PFSK-1 (cell line): ENCODE results near the gene MPDZ.

Experiments used
- FOXP2 ChIP-seq: optimal IDR thresholded peaks from 2 replicates; pipeline ENCODE3; 2011; ENCODE audit warnings: borderline replicate concordance, control low read depth, inconsistent platforms; ENCODE audit not compliant: insufficient read depth; ENCODE audit errors: extremely low read length, extremely low read depth
- POLR2AphosphoS5 ChIP-seq: IDR thresholded peaks from 2 replicates; pipeline ENCODE4 v1.6.1; 2012; ENCODE audit warnings: low read depth, mild to moderate bottlenecking, control low read depth, low read length, moderate library complexity
- REST ChIP-seq, 2 experiments: IDR thresholded peaks; 2 replicates each; pipeline versions ENCODE4 v1.6.1 to v1.8.0; 2011 to 2012; ENCODE audit warnings: low read depth in 2 of 2, low read length in 2 of 2, control low read depth in 1 of 2, inconsistent platforms in 1 of 2, mild to moderate bottlenecking in 1 of 2, moderate library complexity in 1 of 2; ENCODE audit not compliant: insufficient read depth in 1 of 2
- SIN3A ChIP-seq: IDR thresholded peaks from 2 replicates; pipeline ENCODE4 v1.6.1; 2012; ENCODE audit warnings: mild to moderate bottlenecking, low read length, moderate library complexity, borderline replicate concordance; ENCODE audit not compliant: insufficient read depth
- TAF1 ChIP-seq: IDR thresholded peaks from 2 replicates; pipeline ENCODE4 v1.6.1; 2012; ENCODE audit warnings: low read length, control low read depth, borderline replicate concordance; ENCODE audit not compliant: insufficient read depth

The MPDZ gene

GRCh38 chr9:13296972-13297371 is 17.5 kb upstream of the MPDZ start:
- TF ChIP-seq SIN3A, result no peak
- no peak for TF ChIP-seq TAF1
- no peak for TF ChIP-seq FOXP2
- TF ChIP-seq POLR2AphosphoS5, result no peak

GRCh38 chr9:13295556-13295955 is 16.1 kb upstream of the MPDZ start:
- TF ChIP-seq SIN3A, result no peak
- no peak for TF ChIP-seq TAF1
- no peak for TF ChIP-seq REST (IDR thresholded peaks at IDR 0.05; ENCODE audit: insufficient read depth in 1 of 2, low read depth in 2 of 2, low read length in 2 of 2)
- no peak for TF ChIP-seq FOXP2
- no peak for TF ChIP-seq POLR2AphosphoS5

DNA sequence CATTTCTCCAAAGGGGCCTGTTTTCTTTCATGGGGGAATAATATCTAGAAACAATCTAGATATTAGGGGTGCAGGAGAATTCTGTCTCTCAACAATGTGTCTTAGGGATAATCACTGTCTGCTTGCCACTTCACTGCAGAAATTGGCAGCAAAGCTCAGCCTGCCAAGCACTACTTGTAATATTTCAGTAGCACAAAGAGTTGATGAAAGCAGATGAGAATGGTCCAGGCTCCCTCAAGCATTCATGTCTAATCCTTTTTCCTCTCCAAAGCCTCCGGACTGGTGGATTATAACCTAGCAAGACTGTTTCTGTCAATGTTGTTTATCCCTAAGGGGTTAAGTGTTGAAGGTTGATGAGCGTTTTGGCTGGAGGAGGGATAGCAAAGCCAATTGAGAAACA is 13.3 kb upstream of the MPDZ start:
- no peak for TF ChIP-seq POLR2AphosphoS5
- TF ChIP-seq REST (IDR thresholded peaks at IDR 0.05; ENCODE audit: insufficient read depth in 1 of 2, low read depth in 2 of 2, low read length in 2 of 2), result no peak
- no peak for TF ChIP-seq FOXP2
- TF ChIP-seq TAF1, result no peak
- TF ChIP-seq SIN3A, result no peak

- TF ChIP-seq POLR2AphosphoS5 (no peak), SIN3A (no peak), TAF1 (no peak), FOXP2 (no peak), REST (IDR thresholded peaks at IDR 0.05; ENCODE audit: insufficient read depth in 1 of 2, low read depth in 2 of 2, low read length in 2 of 2) (no peak)
Observed at GRCh38 chr9:13292158-13292557, 12.7 kb upstream of the MPDZ start.

- TF ChIP-seq POLR2AphosphoS5, result no peak
- no peak for TF ChIP-seq TAF1
- TF ChIP-seq SIN3A, result no peak
- TF ChIP-seq FOXP2, result no peak
- TF ChIP-seq REST (IDR thresholded peaks at IDR 0.05; ENCODE audit: insufficient read depth in 1 of 2, low read depth in 2 of 2, low read length in 2 of 2), result no peak
Observed at GRCh38 chr9:13291718-13292117, 12.2 kb upstream of the MPDZ start.

- no peak for TF ChIP-seq FOXP2
- TF ChIP-seq POLR2AphosphoS5, result no peak
- TF ChIP-seq REST (IDR thresholded peaks at IDR 0.05; ENCODE audit: insufficient read depth in 1 of 2, low read depth in 2 of 2, low read length in 2 of 2), result no peak
- no peak for TF ChIP-seq TAF1
- TF ChIP-seq SIN3A, result no peak
Observed at GRCh38 chr9:13284011-13284410, 4.5 kb upstream of the MPDZ start.
